NCI-H460 (cell line): ENCODE results near the gene UNKL. TPM values are rescaled to one million over a fixed set of nuclear protein-coding genes. Genes with fewer than 3 reads are reported as not detected.

Experiments used
- DNase-seq: peaks from one replicate; pipeline ENCODE4 v3.0.0-alpha.2; 2016; ENCODE audit warnings: low read depth; ENCODE audit errors: extremely low read depth
- total RNA-seq: library from RNA; depleted of rRNA; stranded (reverse); fragments of >200 nt; shearing (Covaris generic); gene quantifications from 2 replicates; pipeline ENCODE4 v1.2.3, GENCODE V29; 2014

Gene UNKL
- total RNA-seq, 1 experiment from 2014 or later = 29.2 TPM

- DNase-seq = no peak
Measured at GRCh38 chr16:1407753-1408152, 6.8 kb downstream of the UNKL start.

GRCh38 chr16:1403733-1404132, 10.8 kb downstream of the UNKL start:
- DNase-seq = no peak

- DNase-seq = no peak
Measured at GRCh38 chr16:1403036-1403435, 11.5 kb downstream of the UNKL start.

GRCh38 chr16:1401758-1402154, 12.7 kb downstream of the UNKL start:
- no peak for DNase-seq

GRCh38 chr16:1401061-1401757, 13.3 kb downstream of the UNKL start:
- no peak for DNase-seq

- no peak for DNase-seq
Measured at GRCh38 chr16:1398826-1399581, 15.5 kb downstream of the UNKL start.

GRCh38 chr16:1398351-1398750, 16.2 kb downstream of the UNKL start:
- no peak for DNase-seq

- DNase-seq = no peak
Measured at GRCh38 chr16:1397779-1398178, 16.7 kb downstream of the UNKL start.

- DNase-seq = no peak
Measured at GRCh38 chr16:1395444-1396031, 19.0 kb downstream of the UNKL start.

GRCh38 chr16:1394367-1394951, 20.0 kb downstream of the UNKL start:
- DNase-seq = no peak

- no peak for DNase-seq
Measured at GRCh38 chr16:1393613-1394176, 20.8 kb downstream of the UNKL start.

- no peak for DNase-seq
Measured at GRCh38 chr16:1392826-1393225, 21.7 kb downstream of the UNKL start.

GRCh38 chr16:1390239-1390779, 24.2 kb downstream of the UNKL start:
- no peak for DNase-seq

- no peak for DNase-seq
Measured at GRCh38 chr16:1389762-1390161, 24.7 kb downstream of the UNKL start.

- no peak for DNase-seq
Measured at GRCh38 chr16:1387331-1387730, 27.2 kb downstream of the UNKL start.

- no peak for DNase-seq
Measured at GRCh38 chr16:1385232-1385631, 29.3 kb downstream of the UNKL start.

- no peak for DNase-seq
Measured at GRCh38 chr16:1383556-1383955, 30.9 kb downstream of the UNKL start.

- no peak for DNase-seq
Measured at GRCh38 chr16:1381612-1382406, 32.7 kb downstream of the UNKL start.

- DNase-seq = no peak
Measured at GRCh38 chr16:1380195-1380594, 34.3 kb downstream of the UNKL start.
